Right renal pelvis (tissue), 4 donors: Measurements from ENCODE around the gene OR8K5. TPM values are rescaled to one million over a fixed set of nuclear protein-coding genes. Genes with fewer than 3 reads are reported as not detected.
"Not testable (repeated sequence)": the region's sequence is repeated elsewhere in the genome, so short reads cannot be mapped to it uniquely, and the experiment has no call there.

Experiments used
- DNase-seq, 4 donors: peaks; one replicate each; pipeline ENCODE4 v3.0.0-alpha.2; 2013; ENCODE audit warnings: low read depth in 4 of 4, low spot score in 3 of 4, missing footprints in 1 of 4
- polyA plus RNA-seq, 4 donors: library from polyadenylated mRNA; unstranded; fragments of 120-200 nt; gene quantifications; one replicate each; pipeline ENCODE4 v1.2.1, GENCODE V29; 2013; ENCODE audit not compliant: insufficient read length in 4 of 4

The OR8K5 gene
- not detected for polyA plus RNA-seq

- no peak for DNase-seq
These were observed at the start of gene OR8K5 for GRCh38 chr11:56160217-56160616. Gene OR8K5 (minus strand): TSS chr11:56160317. CDS start chr11:56160317, 0 bp downstream.

GRCh38 chr11:56207790-56208189, 47.7 kb upstream of the OR8K5 start:
- DNase-seq: no peak

GRCh38 chr11:56197367-56197766, 37.2 kb upstream of the OR8K5 start:
- no peak for DNase-seq

GRCh38 chr11:56196705-56197104, 36.6 kb upstream of the OR8K5 start:
- no peak for DNase-seq

- no peak for DNase-seq
These were observed 28.5 kb upstream of the OR8K5 start for GRCh38 chr11:56188602-56189001.

GRCh38 chr11:56183459-56183858, 23.3 kb upstream of the OR8K5 start:
- DNase-seq: no peak

- no peak for DNase-seq
These were observed 16.2 kb upstream of the OR8K5 start, which contains the start of gene OR5J2 for GRCh38 chr11:56176318-56176717. Gene OR5J2 (plus strand): TSS chr11:56176618. CDS start chr11:56176618, 0 bp downstream.

- no peak for DNase-seq
These were observed 12.2 kb upstream of the OR8K5 start for GRCh38 chr11:56172256-56172830.

GRCh38 chr11:56163804-56164203, 3.7 kb upstream of the OR8K5 start:
- DNase-seq: no peak

- no peak for DNase-seq
These were observed 7.8 kb downstream of the OR8K5 start for GRCh38 chr11:56152333-56152732.

- no peak for DNase-seq
These were observed 8.7 kb downstream of the OR8K5 start for GRCh38 chr11:56151376-56151775.

- DNase-seq: not testable (repeated sequence)
These were observed 16.4 kb downstream of the OR8K5 start for GRCh38 chr11:56143681-56144080.

GRCh38 chr11:56140151-56140661, 19.9 kb downstream of the OR8K5 start, which contains the start of gene OR8J3:
Gene OR8J3 (minus strand): TSS chr11:56140201. CDS start chr11:56137718, 2,483 bp downstream.
- no peak for DNase-seq

GRCh38 chr11:56122073-56122472, 38.0 kb downstream of the OR8K5 start, which contains the start of gene OR8H3:
Gene OR8H3 (plus strand): TSS chr11:56122373. CDS start chr11:56122373, 0 bp downstream.
- no peak for DNase-seq

Other genes starting within 250 kb of the OR8K5 start
- not detected for gene OR5W2, start 245.7 kb downstream of the OR8K5 start, polyA plus RNA-seq
- not detected for gene OR5I1, start 223.9 kb downstream of the OR8K5 start, polyA plus RNA-seq
- gene OR10AG1, start 190.4 kb downstream of the OR8K5 start, polyA plus RNA-seq: not detected
- gene OR5F1, start 165.7 kb downstream of the OR8K5 start, polyA plus RNA-seq: not detected
- under 1 TPM in 1 of 4 donors, not detected in 3; 0.03 TPM for gene OR5AS1, start 132.7 kb downstream of the OR8K5 start, polyA plus RNA-seq
- not detected for gene OR8I2, start 67.0 kb downstream of the OR8K5 start, polyA plus RNA-seq
- not detected for gene OR8H2, start 56.6 kb downstream of the OR8K5 start, polyA plus RNA-seq
- gene OR8H3, start 37.9 kb downstream of the OR8K5 start, polyA plus RNA-seq: not detected
- gene OR8J3, start 20.1 kb downstream of the OR8K5 start, polyA plus RNA-seq: not detected
- gene OR5J2, start 16.3 kb upstream of the OR8K5 start, polyA plus RNA-seq: not detected
- not detected for gene OR5T2, start 73.9 kb upstream of the OR8K5 start, polyA plus RNA-seq
- gene OR5T3, start 91.9 kb upstream of the OR8K5 start, polyA plus RNA-seq: not detected
- gene OR5T1, start 113.8 kb upstream of the OR8K5 start, polyA plus RNA-seq: not detected
- gene OR8H1, start 131.9 kb upstream of the OR8K5 start, polyA plus RNA-seq: under 1 TPM in 1 of 4 donors, not detected in 3; 0.01 TPM
- gene OR8K3, start 154.8 kb upstream of the OR8K5 start, polyA plus RNA-seq: not detected
- under 1 TPM in 1 of 4 donors, not detected in 3; 0.05 TPM for gene OR8K1, start 185.7 kb upstream of the OR8K5 start, polyA plus RNA-seq
- not detected for gene OR8J1, start 194.0 kb upstream of the OR8K5 start, polyA plus RNA-seq
- gene OR8U1, start 215.3 kb upstream of the OR8K5 start, polyA plus RNA-seq: not detected